Transverse colon (tissue), 4 donors: ENCODE data around the gene WWOX.
A peak's percentile ranks its signal among the peaks of the same experiment; 100 is the strongest.

Experiments
- EP300 ChIP-seq: sonication (generic); formaldehyde crosslinking; IDR thresholded peaks from one replicate; pipeline ENCODE4 v1.6.1; 2017; ENCODE audit warnings: antibody characterized with exemption, low read depth
- POLR2A ChIP-seq: fragments of 450-650 bp; IDR thresholded peaks from one replicate; pipeline ENCODE4 v1.6.1; 2016; ENCODE audit warnings: antibody characterized with exemption, mild to moderate bottlenecking, moderate library complexity
- POLR2AphosphoS5 ChIP-seq, 3 donors: sonication (generic); formaldehyde crosslinking; IDR thresholded peaks; one replicate each; pipeline ENCODE4 v1.6.1; 2016; ENCODE audit warnings: antibody characterized with exemption in 3 of 3
- TF ChIP-seq, protein P1 (sequence below), 5 experiments: fragments of 200-600 bp in 3 of 5; fragments of 450-650 bp in 2 of 5; sonication (generic) in 3 of 5; IDR thresholded peaks; 1 replicate in 2 of 5; 2 replicates in 3 of 5; pipeline ENCODE4 v1.5.1; 2016 to 2017; ENCODE audit warnings: antibody characterized with exemption in 5 of 5, inconsistent platforms in 3 of 5, mild to moderate bottlenecking in 2 of 5, moderate library complexity in 1 of 5

DNA sequence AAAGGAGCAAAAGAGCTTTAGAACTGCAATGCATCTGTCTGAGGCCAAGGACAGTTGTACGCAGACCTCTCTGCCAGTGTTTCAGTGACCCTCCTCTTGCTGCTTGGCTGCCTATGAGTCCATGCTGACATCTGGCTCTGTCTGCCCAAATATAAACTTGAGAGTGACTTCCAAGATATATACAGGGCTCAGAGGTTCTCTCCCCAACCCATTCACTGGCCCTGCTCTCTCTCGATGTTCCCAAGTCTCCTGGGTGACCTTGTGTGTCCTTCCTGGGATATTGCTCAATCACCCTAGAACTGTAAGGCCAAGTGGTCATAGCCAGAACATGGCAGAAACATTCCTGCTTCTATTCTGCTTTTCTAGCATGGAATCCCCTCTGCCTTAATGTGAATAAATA lies 716.3 kb downstream of the WWOX start:
- TF ChIP-seq EP300: no peak
- TF ChIP-seq, protein P1, sequence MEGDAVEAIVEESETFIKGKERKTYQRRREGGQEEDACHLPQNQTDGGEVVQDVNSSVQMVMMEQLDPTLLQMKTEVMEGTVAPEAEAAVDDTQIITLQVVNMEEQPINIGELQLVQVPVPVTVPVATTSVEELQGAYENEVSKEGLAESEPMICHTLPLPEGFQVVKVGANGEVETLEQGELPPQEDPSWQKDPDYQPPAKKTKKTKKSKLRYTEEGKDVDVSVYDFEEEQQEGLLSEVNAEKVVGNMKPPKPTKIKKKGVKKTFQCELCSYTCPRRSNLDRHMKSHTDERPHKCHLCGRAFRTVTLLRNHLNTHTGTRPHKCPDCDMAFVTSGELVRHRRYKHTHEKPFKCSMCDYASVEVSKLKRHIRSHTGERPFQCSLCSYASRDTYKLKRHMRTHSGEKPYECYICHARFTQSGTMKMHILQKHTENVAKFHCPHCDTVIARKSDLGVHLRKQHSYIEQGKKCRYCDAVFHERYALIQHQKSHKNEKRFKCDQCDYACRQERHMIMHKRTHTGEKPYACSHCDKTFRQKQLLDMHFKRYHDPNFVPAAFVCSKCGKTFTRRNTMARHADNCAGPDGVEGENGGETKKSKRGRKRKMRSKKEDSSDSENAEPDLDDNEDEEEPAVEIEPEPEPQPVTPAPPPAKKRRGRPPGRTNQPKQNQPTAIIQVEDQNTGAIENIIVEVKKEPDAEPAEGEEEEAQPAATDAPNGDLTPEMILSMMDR (IDR thresholded peaks at IDR 0.05): no peak
- no peak for TF ChIP-seq POLR2A
- TF ChIP-seq POLR2AphosphoS5 (IDR thresholded peaks at IDR 0.05): peak in 1 of 3 donors; percentile 20
